Measurements from ENCODE around the gene RRAGD.
"Not testable (repeated sequence)": the region's sequence is repeated elsewhere in the genome, so short reads cannot be mapped to it uniquely, and the experiment has no call there.

The RRAGD gene

DNA sequence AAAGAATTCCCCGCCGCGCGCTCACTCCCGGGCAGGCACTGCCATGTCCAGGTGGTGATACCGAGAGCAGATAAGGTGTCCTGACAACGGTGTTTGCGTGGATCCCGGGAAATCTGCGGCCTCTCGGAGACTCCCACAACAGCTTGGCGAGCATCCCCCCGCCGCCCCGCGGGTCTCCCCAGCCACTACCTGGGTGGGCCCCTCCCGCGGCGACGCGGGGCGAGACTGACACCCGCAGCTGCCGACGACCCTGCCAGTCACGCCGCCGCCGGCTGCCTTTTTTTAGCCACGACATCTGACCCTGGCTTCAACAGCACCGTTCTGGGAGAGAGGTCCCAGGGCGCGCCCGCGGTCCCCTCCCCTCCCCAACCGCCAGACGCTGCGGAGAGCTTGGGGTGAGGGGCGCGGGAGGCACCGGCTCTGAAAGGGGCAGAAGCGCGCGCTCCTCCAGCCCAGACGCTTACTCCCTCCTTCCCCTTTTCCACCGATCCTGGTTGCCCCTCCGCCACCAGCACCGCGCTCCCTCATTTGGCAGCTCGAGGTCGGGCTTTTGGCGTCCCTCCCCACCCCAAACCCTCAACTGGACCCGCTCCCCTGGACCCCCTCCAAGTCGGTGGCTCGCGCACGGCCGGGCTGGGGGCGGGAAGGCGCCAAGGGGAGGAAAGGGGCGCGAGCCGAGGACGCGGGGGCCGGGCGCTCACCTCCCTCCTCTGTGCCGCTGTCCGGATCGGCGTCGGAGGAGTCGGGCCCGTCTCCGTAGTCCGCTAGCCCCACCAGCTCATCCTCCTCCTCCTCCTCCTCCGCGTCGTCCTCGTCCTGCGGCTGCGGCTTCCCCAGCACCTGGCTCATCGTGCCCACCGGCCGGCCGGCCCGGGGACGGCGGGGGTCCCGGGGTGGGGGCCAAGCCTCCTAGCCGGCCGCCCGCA is 665 bp downstream of the RRAGD start:
- no peak for DNase-seq (ENCODE audit: low read depth, low spot score)

DNA sequence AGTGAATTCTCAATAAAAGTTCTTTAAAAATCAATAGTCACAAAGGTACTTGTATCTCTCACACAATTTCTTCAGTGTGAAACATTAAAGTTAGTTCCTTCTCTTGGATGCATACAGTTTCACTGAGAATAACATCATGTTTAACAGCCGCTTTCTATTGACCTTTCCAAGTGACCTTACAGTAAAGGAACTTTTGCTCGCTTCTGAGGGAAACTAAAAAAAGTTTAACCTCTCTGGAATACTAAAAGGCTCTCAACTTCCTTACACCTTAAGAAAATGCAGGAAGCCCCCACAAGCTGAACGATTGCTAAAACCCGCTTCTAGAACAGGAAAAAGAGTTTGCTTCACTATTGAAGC is 1.3 kb downstream of the RRAGD start:
- DNase-seq (ENCODE audit: low read depth, low spot score), result no peak

DNA sequence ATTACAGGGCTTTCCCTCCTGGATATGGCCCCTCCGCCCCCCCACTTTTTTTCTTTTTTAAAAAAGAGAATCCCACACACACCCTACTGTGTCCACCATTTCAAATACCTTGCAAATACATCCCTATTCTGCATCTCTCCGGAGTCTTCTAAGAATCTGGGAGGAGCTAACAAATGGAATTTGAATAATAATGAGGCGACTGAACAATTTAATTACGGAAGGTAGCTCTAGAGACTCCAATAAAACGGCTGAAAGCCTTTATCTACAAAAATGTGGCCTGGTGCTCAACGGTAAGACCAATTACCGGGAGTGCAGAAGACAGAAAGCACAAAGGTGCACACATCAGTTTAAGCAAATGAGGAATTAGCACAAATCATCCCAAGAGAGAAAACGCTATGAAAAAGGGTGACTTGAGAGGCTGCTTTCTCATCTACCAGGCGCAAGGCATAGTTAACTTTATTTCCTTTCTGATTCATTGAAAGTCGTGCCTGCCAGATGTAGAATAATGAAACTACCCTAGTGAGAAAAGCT is 1.8 kb downstream of the RRAGD start:
- DNase-seq (ENCODE audit: low read depth, low spot score), result no peak

DNA sequence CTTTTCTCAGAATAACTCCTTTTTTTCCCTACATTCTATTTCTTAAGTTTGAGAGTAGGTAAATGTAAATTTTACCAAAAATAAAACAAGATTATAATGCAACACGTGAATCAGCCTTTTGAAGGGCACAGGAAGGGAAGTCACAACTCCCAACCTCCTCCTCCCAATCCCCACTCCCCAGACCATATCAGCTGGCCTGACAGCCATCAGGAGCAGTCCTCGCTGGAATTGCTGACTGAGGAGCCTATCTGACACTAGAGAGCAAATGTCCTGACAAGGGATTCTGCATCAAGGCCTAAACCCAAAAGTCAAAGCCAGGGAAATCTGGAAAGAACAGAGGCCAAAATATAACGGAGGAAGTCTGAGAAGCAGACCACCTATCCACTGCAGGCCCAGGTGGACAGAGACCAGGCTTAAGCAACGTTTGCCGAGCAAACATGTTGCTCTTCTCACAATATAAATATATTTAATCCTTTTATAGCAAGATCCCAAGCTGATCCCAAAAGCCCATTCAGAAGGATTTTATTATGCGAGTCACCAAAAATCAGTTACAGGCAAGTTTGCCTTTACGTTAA is 2.5 kb downstream of the RRAGD start:
- DNase-seq (ENCODE audit: low read depth, low spot score), result no peak

DNA sequence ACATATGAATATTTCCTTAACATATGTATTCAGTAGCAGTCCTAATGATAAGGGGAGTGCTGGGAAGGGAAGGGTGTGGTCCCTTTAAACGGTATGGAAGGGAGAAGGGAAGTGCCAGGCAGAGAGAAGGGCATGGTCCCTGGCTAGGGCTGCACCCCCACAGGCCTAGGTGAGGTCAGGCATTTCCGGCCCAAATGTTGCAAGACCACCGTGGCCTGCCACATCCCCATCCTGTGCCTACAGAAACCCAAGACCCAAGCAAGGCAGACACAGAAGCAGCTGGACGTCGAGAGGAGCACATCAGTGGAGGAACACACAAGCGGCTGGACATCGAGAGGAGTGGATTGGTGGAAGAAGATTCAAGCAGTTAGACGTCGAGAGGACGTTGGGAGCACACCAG is 5.9 kb downstream of the RRAGD start:
- DNase-seq (ENCODE audit: low read depth, low spot score), result no peak

DNA sequence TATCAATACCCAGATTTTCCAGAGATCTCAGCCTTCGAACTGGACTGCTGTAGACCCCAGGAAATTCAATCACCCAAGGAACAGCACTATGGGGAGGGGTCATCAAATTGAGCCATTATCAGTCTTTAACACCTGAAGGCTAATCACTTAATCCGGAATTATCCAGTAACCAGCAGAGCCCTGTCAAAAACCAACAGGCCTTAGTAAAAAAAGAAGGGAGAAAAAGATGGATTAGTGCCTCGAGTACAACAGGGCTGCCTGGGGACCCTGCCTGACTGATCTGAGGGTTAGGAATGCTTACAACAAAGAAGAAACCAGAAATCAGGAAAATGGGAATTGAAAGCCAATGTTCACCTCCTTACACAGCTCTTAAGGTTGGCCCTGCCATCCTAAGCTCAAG is 7.6 kb downstream of the RRAGD start:
- no peak for DNase-seq (ENCODE audit: low read depth, low spot score)

DNA sequence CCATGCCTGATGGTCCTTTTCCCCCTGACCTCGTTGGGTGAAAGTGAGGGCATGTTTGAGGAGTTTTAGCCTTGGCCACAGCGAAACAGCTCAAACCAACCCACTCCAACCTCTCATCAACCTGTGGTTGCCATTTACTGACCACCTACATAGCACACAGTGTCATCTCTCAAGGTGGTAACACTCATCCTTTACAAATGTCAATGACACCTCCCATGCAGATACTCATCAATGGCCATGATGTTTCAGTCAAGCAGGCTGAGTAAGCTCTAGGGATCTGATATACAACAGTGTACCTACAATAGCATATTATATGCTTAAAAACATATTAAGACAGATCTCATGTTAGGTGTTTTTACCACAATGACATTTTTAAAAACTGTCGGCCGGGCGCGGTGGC is 9.3 kb downstream of the RRAGD start:
- no peak for DNase-seq (ENCODE audit: low read depth, low spot score)

DNA sequence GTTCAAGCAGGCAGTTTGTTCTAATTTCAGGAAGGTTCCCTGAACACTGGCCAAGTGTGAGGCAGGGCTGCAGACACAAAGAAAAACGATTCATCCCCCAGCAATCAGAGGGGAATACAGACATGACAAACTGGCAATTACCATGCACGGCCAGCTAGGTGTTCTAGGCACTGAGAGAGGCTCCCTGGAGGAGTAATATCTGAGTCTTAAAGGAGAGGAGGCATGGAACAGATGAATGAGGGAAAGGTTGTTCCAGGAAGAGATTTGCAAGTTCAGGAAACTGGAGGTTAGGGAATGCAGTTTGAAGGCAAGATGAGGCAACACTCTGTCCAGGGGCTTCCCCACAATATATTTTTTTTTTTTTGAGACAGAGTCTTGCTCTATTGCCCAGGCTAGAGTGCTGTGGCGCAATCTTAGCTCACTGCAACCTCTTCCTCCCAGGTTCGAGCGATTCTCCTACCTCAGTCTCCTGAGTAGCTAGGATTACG is 11.1 kb downstream of the RRAGD start:
- no peak for DNase-seq (ENCODE audit: low read depth, low spot score)

DNA sequence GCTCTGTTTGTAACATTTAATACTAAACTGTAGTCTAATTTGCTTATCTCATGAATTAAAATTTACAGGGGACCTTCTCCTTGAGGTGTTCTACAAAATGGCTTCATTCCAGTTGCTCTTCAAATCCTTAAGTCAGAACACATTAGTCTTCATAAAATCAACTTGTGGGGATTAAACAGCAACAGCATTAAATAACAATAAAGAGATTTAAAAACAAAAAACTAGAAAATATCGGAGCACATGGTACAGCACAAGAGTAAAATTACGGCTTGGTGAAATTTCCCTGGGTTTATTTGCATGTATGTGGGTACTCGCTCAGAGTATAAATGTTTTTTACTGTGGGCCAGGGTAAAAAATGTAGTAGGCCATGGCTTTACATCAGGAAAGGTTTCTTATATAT is 12.0 kb downstream of the RRAGD start:
- no peak for DNase-seq (ENCODE audit: low read depth, low spot score)

DNA sequence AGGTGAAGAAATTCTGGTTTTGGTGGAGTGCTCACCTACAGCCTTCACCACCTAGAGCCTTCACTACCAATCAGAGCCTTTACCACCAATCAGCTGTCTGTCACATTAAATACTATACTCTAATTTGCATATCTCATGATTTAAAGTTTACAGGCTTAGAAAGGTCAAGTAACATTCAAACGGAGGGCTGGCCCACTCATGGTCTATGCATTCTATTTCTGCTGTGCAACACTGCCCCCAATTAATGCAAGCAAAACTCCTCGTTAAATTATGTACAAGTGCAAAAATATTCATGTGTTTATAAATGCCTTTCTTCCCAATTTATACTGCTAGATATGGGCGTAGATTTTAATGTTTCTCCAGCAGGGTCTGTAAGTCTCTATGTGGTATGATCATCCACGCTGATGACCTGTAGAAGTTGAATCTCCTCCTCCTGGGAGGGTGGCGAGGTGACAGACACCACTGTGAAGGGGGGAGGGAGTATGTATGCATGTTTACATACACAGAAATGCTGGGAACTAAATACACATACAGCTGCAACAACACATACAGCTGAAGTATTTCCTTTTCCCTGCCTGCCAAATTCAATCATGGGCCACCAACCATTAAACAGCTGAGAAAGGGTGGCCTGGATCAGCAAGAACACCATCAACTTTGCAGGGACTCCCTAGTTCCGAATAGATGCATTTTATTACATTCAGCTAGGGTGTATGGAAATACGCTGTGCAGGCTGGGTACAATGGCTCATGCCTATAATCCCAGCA is 13.1 kb downstream of the RRAGD start:
- DNase-seq (ENCODE audit: low read depth, low spot score), result no peak

DNA sequence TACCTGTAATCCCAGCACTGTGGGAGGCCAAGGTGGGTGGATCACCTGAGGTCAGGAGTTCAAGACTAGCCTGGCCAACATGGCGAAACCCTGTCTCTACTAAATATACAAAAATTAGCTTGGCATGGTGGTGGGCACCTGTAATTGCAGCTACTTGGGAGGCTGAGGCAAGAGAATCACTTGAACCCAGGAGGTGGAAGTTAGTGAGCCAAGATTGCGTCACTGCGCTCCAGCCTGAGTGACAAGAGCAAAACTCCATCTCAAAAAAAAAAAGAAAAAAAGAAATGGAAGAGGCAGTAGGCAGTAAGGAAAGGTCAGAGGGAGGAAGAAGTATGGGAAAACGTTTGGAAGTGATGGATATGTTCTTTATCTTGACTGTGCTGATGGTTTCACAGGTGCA is 14.2 kb downstream of the RRAGD start:
- not testable (repeated sequence) for DNase-seq (ENCODE audit: low read depth, low spot score)

DNA sequence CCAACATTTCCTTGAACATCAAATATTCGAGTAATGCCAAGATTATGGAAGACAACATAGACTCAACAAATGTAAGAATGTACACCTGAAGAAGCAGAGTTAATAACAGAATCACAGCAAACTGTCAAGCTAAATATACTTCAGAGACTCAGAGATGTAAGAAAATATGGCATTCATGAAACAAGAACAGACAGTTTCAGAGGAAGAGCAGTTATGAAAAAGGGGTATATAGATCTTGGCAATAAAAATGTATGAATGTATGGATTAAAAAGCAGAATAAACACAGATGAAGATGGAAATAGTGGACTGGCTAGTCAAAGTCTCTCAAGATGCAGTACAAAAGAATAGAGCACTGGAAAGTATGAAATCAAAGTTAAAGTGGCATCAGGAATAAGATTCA is 18.4 kb downstream of the RRAGD start:
- no peak for DNase-seq (ENCODE audit: low read depth, low spot score)

DNA sequence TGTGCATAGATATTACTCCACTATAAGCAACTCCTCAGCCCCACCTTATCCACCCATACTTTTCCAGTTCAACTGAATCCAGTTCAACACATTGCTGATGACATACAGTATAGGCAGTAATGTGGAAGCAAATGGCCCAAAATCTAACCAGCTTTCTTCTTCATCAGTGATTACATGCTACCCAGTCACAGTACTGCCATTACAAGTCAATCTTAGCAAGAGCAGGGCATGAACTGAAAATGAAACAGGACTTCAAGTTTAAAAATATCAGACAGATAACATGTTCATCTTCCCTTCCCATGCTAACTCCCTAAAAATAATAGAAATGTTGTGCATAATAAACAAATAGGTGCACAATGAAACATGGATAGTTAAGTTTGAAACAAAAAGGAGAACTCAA is 19.2 kb downstream of the RRAGD start:
- no peak for DNase-seq (ENCODE audit: low read depth, low spot score)

DNA sequence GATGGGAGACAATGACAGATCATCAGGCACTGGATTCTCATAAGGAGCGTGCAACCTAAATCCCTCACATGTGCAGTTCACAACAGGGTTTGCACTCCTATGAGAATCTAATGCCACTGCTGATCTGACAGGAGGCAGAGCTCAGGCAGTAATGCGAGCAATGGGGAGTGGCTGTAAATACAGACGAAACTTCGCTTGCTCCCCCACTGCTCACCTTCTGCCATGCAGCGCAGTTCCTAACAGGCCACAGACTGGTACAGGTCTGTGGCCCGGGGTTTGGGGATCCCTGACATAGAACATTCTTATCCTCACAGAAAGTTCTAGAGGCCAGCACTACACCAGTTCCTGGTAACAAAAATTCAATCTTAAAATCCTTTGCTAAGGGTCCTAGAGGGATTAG is 23.2 kb downstream of the RRAGD start:
- no peak for DNase-seq (ENCODE audit: low read depth, low spot score)

DNA sequence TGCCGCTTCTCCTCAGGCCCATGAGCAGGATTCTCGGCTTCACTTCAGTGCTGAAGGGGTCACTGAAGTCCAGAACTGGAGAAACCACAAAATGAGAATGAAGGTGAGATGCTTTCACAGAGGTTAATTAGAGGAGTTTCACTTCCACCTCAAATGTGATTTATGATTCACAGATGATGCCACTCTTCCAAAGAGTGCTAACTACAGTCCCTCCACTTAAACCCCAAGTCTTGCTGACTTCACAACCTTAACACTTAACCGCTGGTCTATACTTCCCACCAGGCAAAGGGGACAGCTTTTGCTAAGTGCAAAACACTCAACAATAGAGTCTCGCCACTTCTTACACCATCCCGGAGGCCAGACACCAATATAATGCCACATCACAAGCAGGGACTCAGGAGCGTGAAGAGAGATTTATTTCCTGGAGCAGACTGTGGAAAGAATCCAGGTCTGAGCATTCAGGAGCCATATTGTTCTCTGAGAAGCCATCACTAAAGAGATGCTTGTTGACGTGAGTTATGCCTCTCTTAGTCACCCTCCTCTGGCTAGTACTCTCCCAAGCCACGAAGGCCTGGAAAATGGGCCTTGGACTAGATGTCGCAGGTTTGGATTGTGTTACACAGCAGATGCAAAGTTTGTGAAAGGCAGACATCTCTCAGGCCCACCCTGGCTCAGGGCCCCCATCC is 24.4 kb downstream of the RRAGD start:
- no peak for DNase-seq (ENCODE audit: low read depth, low spot score)

DNA sequence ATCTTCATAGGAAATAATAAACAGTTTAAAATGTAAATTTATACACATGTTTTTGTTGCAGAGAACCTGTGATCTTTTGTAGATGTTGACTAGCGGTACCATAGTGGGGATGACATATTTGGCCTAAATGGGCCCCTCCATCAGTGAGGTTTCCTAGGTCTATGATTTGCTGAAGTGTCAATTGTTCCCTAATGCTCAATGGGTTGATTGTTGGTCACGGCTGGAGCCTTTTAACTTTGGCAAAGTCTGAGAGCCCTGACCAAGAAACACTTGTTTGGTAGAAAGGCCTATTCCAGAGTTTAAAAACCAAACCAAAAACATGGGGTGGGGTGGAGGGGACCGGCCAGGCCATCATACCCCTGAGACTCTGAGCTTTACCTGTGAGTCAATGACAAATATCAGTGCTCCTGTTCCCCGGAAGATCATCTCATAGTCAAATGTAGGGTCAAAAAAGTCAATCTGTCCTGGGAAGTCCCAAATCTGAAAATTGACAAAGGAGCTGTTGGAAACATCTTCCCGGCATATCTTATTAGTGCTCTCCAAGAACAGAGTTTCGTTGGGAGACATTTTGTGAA is 25.1 kb downstream of the RRAGD start:
- no peak for DNase-seq (ENCODE audit: low read depth, low spot score)

DNA sequence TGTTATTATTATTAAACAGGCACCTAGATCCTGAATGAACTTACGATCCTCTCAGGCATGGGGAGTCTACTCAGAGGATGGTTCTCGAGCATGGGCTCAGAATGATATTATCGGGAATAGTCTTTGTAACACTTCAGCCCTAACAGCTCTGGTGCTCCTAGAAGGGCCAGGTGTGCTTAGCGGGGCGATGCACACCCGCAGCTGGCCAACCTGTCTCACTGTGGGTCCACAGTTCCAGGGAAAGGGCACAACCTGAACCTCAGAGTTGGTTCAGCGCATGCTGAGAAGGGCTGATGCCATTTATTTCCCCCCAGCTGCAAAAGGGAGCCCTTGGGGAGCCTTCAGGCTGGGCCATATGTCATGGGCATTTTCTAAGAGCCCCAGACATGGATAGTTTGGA is 26.2 kb downstream of the RRAGD start:
- DNase-seq (ENCODE audit: low read depth, low spot score), result no peak

DNA sequence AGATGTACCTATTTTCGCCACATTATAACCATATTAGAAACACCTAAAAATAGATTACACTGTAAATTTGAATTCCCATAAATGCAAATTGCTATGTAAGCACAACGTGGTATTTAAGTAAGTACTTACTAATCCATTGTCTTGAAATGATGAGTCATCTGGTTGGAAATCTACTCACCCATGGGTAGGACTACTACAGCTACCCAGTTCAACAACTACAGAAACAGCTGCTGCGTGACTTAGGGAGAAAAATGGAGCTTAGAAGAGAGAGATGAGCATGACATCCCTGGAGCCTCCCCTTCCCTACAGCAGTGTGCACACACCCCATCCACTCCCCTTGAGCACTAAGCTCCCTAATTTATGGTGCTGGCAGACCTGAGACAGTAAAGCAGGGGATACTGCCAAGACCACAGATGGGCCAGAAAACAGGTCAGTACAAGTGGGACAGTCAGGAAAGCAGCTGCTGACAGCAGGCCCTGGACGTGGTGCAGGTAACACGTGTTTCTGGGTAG is 26.9 kb downstream of the RRAGD start:
- no peak for DNase-seq (ENCODE audit: low read depth, low spot score)

DNA sequence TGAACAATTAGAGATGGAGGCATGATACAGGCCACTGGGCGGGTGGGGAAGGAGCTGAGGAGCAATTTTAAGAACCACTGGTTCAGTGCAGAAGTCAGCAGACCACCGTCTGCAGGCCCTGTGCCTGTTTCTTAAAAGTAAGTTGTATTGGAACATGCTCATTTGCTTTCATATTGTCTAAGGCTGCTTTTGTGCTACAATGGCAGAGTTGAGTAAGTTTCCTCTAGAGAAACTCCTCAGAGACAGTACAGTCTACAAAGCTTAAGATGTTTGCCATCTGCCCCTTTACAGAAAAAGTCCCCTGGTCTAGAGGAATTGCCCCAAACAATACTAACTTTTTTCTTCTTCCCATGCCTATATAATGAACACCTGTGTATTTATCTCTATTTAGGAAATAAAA is 31.0 kb downstream of the RRAGD start:
- no peak for DNase-seq (ENCODE audit: low read depth, low spot score)

DNA sequence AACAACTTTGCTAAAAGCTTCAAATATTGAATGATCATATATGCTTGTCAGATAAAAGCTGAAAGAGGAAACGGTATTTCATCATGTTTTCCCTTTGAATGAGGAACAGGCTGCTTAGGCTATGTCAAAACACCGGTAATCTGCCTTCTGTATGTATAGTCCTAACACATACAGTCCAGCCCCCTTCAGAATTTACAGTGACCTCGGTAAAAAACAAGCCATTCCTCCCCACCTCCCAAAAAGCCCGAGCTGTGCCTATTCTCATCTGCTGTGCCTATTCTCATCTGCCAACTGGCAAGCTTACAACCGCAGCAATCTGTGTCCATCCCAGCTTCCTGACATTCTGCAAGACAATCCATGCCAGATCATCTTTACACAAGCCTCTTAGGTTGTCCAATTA is 32.8 kb downstream of the RRAGD start:
- no peak for DNase-seq (ENCODE audit: low read depth, low spot score)

DNA sequence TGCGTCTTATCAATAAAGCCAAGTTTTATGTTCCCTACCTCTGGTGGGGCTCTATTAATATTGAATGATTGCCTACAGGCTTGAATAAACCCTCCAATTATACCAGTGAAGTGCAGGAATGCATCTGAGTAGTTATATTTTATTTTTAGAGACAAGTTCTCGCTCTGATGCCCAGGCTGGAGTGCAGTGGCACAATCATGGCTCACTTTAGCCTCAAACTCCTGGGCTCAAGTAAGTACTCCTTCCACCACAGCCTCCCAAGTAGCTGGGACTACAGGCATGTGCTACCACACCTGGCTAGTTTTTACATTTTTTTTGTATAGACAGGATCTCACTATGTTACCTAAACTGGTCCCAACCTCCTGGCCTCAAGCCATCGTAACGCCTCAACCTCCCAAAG is 33.4 kb downstream of the RRAGD start:
- DNase-seq (ENCODE audit: low read depth, low spot score), result no peak

Measured in brain pericyte (primary cell).